ENCODE results near the gene PPAN. TPM values are rescaled to one million over a fixed set of nuclear protein-coding genes. Genes with fewer than 3 reads are reported as not detected.

Gene PPAN
- total and polyA plus RNA-seq, 2 experiments from 2014 or later = 15.0 to 26.0 TPM

DNA sequence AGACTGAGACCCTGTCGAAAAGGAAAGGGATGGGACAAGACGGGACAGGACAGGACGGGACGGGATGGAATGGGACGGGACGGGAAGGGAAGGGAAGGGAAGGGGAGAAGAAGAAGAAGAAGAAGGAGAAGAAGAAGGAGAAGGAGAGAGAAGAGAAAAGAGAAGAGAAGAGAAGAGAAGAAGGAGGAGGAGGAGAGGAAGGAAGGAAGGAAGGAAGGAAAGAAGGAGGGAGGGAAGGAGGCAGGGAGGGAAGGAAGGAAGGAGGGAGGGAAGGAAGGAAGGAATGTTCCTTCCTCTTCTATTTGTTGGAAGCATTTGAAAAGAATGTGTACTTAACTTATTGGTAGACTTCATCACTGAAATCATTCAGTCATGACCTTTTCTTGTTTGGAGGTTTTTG lies 29.6 kb upstream of the PPAN start:
- Histone ChIP-seq H3K27ac (no peak overlapping the region), H3K4me3 (no peak overlapping the region), H3K4me2 (no peak overlapping the region), H3K79me2 (no peaks in the 10 kb centered on the region), H3K27me3 (no peaks in the 10 kb centered on the region), H3K9me2 (replicated peaks; ENCODE audit: insufficient read depth) (no peaks in the 10 kb centered on the region), H4K20me1 (ENCODE audit: insufficient read depth, poor library complexity, severe bottlenecking) (no peaks in the 10 kb centered on the region), H2AFZ (no peak overlapping the region), H3K9me3 (ENCODE audit: low read depth) (no peaks in the 10 kb centered on the region), H3K36me3 (replicated peaks; ENCODE audit: insufficient read depth, low read depth) (no peaks in the 10 kb centered on the region), H3K4me1 (ENCODE audit: insufficient read depth) (no peaks in the 10 kb centered on the region)
- 83% methylated on average over 6 of the region's 6 CpGs for WGBS (ENCODE audit: low lambda C conversion rate, missing lambda C conversion rate)
- TF ChIP-seq, protein P1, sequence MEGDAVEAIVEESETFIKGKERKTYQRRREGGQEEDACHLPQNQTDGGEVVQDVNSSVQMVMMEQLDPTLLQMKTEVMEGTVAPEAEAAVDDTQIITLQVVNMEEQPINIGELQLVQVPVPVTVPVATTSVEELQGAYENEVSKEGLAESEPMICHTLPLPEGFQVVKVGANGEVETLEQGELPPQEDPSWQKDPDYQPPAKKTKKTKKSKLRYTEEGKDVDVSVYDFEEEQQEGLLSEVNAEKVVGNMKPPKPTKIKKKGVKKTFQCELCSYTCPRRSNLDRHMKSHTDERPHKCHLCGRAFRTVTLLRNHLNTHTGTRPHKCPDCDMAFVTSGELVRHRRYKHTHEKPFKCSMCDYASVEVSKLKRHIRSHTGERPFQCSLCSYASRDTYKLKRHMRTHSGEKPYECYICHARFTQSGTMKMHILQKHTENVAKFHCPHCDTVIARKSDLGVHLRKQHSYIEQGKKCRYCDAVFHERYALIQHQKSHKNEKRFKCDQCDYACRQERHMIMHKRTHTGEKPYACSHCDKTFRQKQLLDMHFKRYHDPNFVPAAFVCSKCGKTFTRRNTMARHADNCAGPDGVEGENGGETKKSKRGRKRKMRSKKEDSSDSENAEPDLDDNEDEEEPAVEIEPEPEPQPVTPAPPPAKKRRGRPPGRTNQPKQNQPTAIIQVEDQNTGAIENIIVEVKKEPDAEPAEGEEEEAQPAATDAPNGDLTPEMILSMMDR (IDR thresholded peaks at IDR 0.05; ENCODE audit: poor library complexity) = no peak
- TF ChIP-seq EZH2phosphoT487 (IDR thresholded peaks at IDR 0.05; ENCODE audit: low read depth, severe bottlenecking, unreplicated experiment) (no peak), EZH2 (IDR thresholded peaks at IDR 0.05; ENCODE audit: borderline replicate concordance) (no peak)
- no peak for DNase-seq (ENCODE audit: low spot score)

DNA sequence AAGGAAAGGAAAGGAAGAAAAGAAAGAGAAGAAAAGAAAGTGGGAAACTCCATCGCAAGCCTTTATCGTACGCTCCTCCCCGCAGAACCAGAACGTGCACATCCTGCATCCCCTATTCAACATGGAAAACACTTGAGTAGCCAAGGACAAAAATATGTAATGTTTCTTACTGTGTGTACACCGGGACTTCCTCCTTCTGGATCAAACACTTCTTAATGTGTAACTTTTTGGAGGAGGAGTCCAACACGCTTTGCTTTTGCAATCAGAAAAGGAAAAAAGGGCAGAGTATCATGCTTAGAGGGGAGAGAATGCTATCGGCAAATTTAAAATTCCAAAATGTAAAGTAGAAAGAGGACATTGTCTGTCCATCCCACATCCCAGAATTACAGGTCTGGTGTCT lies 27.8 kb upstream of the PPAN start:
- H4K20me1 ChIP-seq (ENCODE audit: insufficient read depth, poor library complexity, severe bottlenecking) = no peaks in the 10 kb centered on the region
- 90% methylated on average over 8 of the region's 8 CpGs for WGBS (ENCODE audit: low lambda C conversion rate, missing lambda C conversion rate)
- H3K9me2 ChIP-seq (replicated peaks; ENCODE audit: insufficient read depth) = no peaks in the 10 kb centered on the region
- no peak overlapping the region for H3K4me2 ChIP-seq
- H3K4me1 ChIP-seq (ENCODE audit: insufficient read depth) = no peaks in the 10 kb centered on the region
- no peak overlapping the region for H3K4me3 ChIP-seq
- DNase-seq (ENCODE audit: low spot score) = no peak
- no peak for TF ChIP-seq EZH2phosphoT487 (IDR thresholded peaks at IDR 0.05; ENCODE audit: low read depth, severe bottlenecking, unreplicated experiment)
- TF ChIP-seq, protein P1 (IDR thresholded peaks at IDR 0.05; ENCODE audit: poor library complexity) = no peak
- no peak for TF ChIP-seq EZH2 (IDR thresholded peaks at IDR 0.05; ENCODE audit: borderline replicate concordance)
- H3K9me3 ChIP-seq (ENCODE audit: low read depth) = no peaks in the 10 kb centered on the region
- H3K27ac ChIP-seq = no peak overlapping the region
- H2AFZ ChIP-seq = no peak overlapping the region
- no peaks in the 10 kb centered on the region for H3K27me3 ChIP-seq
- H3K79me2 ChIP-seq = no peaks in the 10 kb centered on the region
- H3K36me3 ChIP-seq (replicated peaks; ENCODE audit: insufficient read depth, low read depth) = no peaks in the 10 kb centered on the region

DNA sequence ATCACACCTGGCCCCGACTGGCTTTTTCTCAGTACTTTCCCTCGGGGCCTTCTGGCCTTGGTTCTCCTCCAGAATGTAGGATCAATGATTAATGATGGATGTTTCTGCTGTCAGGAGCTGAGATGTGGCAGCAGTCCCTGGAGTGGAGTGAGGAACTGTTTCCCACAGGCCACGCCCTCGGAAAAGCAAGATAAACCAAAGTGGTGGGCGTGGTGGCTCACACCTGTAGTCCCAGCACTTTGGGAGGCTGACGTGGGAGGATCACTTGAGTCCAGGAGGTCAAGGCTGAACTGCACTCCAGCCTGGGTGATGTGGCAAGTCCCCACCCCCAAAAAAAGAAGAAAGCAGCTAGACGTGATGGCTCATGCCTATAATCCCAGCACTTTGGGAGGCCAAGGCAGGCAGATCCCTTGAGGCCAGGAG lies 27.1 kb upstream of the PPAN start:
- no peaks in the 10 kb centered on the region for H3K79me2 ChIP-seq
- no peak for TF ChIP-seq EZH2phosphoT487 (IDR thresholded peaks at IDR 0.05; ENCODE audit: low read depth, severe bottlenecking, unreplicated experiment)
- TF ChIP-seq, protein P1 (IDR thresholded peaks at IDR 0.05; ENCODE audit: poor library complexity) = no peak
- no peak for TF ChIP-seq EZH2 (IDR thresholded peaks at IDR 0.05; ENCODE audit: borderline replicate concordance)
- no peak overlapping the region for H2AFZ ChIP-seq
- H3K4me1 ChIP-seq (ENCODE audit: insufficient read depth) = no peaks in the 10 kb centered on the region
- no peaks in the 10 kb centered on the region for H3K9me3 ChIP-seq (ENCODE audit: low read depth)
- no peak overlapping the region for H3K4me2 ChIP-seq
- WGBS (ENCODE audit: low lambda C conversion rate, missing lambda C conversion rate) = 52% methylated on average over 7 of the region's 7 CpGs
- no peaks in the 10 kb centered on the region for H4K20me1 ChIP-seq (ENCODE audit: insufficient read depth, poor library complexity, severe bottlenecking)
- no peak for DNase-seq (ENCODE audit: low spot score)
- no peaks in the 10 kb centered on the region for H3K9me2 ChIP-seq (replicated peaks; ENCODE audit: insufficient read depth)
- no peak overlapping the region for H3K27ac ChIP-seq
- H3K27me3 ChIP-seq = no peaks in the 10 kb centered on the region
- H3K4me3 ChIP-seq = no peak overlapping the region
- no peaks in the 10 kb centered on the region for H3K36me3 ChIP-seq (replicated peaks; ENCODE audit: insufficient read depth, low read depth)

DNA sequence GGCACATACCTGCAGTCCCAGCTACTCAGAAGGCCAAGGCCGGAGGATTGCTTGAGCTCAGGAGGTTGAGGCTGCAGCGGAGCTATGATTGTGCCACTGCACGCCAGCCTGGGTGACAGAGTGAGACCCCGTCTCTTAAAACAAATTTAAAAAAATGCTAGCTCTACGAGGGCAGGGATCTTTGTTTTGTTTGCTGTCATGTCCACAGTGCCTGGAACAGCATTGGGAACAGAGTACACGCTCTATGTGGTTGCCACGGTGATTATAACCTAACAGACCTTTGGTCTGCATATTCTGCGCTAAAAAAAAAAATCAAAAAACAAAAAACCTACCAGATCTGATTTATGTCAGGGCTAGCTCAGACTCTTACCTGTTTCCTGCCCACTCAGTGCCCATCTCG lies 22.3 kb upstream of the PPAN start:
- Histone ChIP-seq H3K4me1 (ENCODE audit: insufficient read depth) (no peaks in the 10 kb centered on the region), H4K20me1 (ENCODE audit: insufficient read depth, poor library complexity, severe bottlenecking) (no peaks in the 10 kb centered on the region), H3K27ac (no peak overlapping the region), H3K9me2 (replicated peaks; ENCODE audit: insufficient read depth) (no peaks in the 10 kb centered on the region), H3K4me3 (no peak overlapping the region), H2AFZ (no peak overlapping the region), H3K27me3 (no peaks in the 10 kb centered on the region), H3K9me3 (ENCODE audit: low read depth) (no peaks in the 10 kb centered on the region), H3K4me2 (no peak overlapping the region), H3K79me2 (peaks cover 3% of the 10 kb centered on the region), H3K36me3 (replicated peaks; ENCODE audit: insufficient read depth, low read depth) (no peaks in the 10 kb centered on the region)
- TF ChIP-seq EZH2 (IDR thresholded peaks at IDR 0.05; ENCODE audit: borderline replicate concordance) = no peak
- TF ChIP-seq, protein P1 (IDR thresholded peaks at IDR 0.05; ENCODE audit: poor library complexity) = no peak
- TF ChIP-seq EZH2phosphoT487 (IDR thresholded peaks at IDR 0.05; ENCODE audit: low read depth, severe bottlenecking, unreplicated experiment) = no peak
- WGBS (ENCODE audit: low lambda C conversion rate, missing lambda C conversion rate) = 76% methylated on average over 9 of the region's 9 CpGs
- DNase-seq (ENCODE audit: low spot score) = no peak
